Measurements from ENCODE around the gene MAB21L1. TPM values are rescaled to one million over a fixed set of nuclear protein-coding genes. Genes with fewer than 3 reads are reported as not detected.

Gene MAB21L1
- total and polyA plus RNA-seq, 2 donors (not counting 1 experiment from before 2014, with no cell fraction given), result not detected

- H3K36me3 ChIP-seq (replicated peaks in 1 of 2; ENCODE audit: control extremely low read depth in 1 of 2, control insufficient read depth in 1 of 2, extremely low read depth in 1 of 2, insufficient read depth in 2 of 2, low read length in 1 of 2), result no peaks in the 10 kb centered on the region
- no peaks in the 10 kb centered on the region for H3K4me1 ChIP-seq (ENCODE audit: control insufficient read depth in 2 of 2, insufficient read depth in 2 of 2, low read length in 2 of 2)
- H3K4me1 Mint-ChIP-seq, result no peaks in the 10 kb centered on the region
- 94% methylated on average over 2 of the region's 5 CpGs for WGBS (ENCODE audit: insufficient coverage)
- DNase-seq (no peak), ATAC-seq (ENCODE audit: low read depth) (no peak)
- intact Hi-C loops (cut with micrococcal nuclease), result no loop called here
- H3K27me3 ChIP-seq (replicated peaks in 1 of 4; ENCODE audit: control extremely low read depth in 1 of 4, control insufficient read depth in 3 of 4, insufficient read depth in 4 of 4, low read length in 3 of 4), result no peaks in the 10 kb centered on the region
- H3K4me3 Mint-ChIP-seq, result no peak overlapping the region
- no peak overlapping the region for H3K27ac ChIP-seq (ENCODE audit: low read length in 2 of 2)
- no peak overlapping the region for H3K27ac Mint-ChIP-seq
- no peak overlapping the region for H3K4me2 ChIP-seq (replicated peaks; ENCODE audit: low read depth, low read length, poor library complexity, severe bottlenecking)
- no peaks in the 10 kb centered on the region for H3K27me3 Mint-ChIP-seq
- no peak overlapping the region for H3K4me3 ChIP-seq (ENCODE audit: control extremely low read depth in 1 of 5, extremely low read depth in 1 of 5, insufficient read depth in 1 of 5, low read depth in 2 of 5, low read length in 4 of 5)
- POLR2A ChIA-PET, result no interaction called here
- no peak overlapping the region for H3K9ac ChIP-seq (ENCODE audit: low read length)
- H3K79me2 ChIP-seq (ENCODE audit: control insufficient read depth, insufficient read depth, low read length), result no peaks in the 10 kb centered on the region
- no peak overlapping the region for H2AFZ ChIP-seq (ENCODE audit: insufficient read depth, low read depth, low read length, poor library complexity, severe bottlenecking)
- CTCF ChIA-PET, result interaction anchor here (0.7 kb wide), 1 partner anchor 12 kb away, joined by 3 read pairs; no protein-coding TSS in a partner anchor
- H3K9me3 ChIP-seq (ENCODE audit: control extremely low read depth in 1 of 3, control insufficient read depth in 2 of 3, insufficient read depth in 1 of 3, low read length in 2 of 3), result no peaks in the 10 kb centered on the region
- H3K9me3 Mint-ChIP-seq (ENCODE audit: insufficient read depth), result no peaks in the 10 kb centered on the region
- TF ChIP-seq EZH2 (IDR thresholded peaks at IDR 0.05; ENCODE audit: borderline replicate concordance, insufficient read depth, low read depth, low read length, poor library complexity, severe bottlenecking), result no peak
- no peak for TF ChIP-seq CTCF (IDR thresholded peaks at IDR 0.05)
- no peaks in the 10 kb centered on the region for H4K20me1 ChIP-seq (ENCODE audit: control insufficient read depth, insufficient read depth, low read length, poor library complexity, severe bottlenecking)
Measured at GRCh38 chr13:35518337-35518946, 42.0 kb upstream of the MAB21L1 start.

GRCh38 chr13:35514801-35515502 lies 38.5 kb upstream of the MAB21L1 start:
- no peak overlapping the region for H3K4me3 Mint-ChIP-seq
- ATAC-seq (ENCODE audit: low read depth) (no peak), DNase-seq (no peak)
- Histone ChIP-seq H3K79me2 (ENCODE audit: control insufficient read depth, insufficient read depth, low read length) (no peaks in the 10 kb centered on the region), H4K20me1 (ENCODE audit: control insufficient read depth, insufficient read depth, low read length, poor library complexity, severe bottlenecking) (no peaks in the 10 kb centered on the region), H2AFZ (ENCODE audit: insufficient read depth, low read depth, low read length, poor library complexity, severe bottlenecking) (no peak overlapping the region), H3K4me3 (ENCODE audit: control extremely low read depth in 1 of 5, extremely low read depth in 1 of 5, insufficient read depth in 1 of 5, low read depth in 2 of 5, low read length in 4 of 5) (no peak overlapping the region), H3K27ac (ENCODE audit: low read length in 2 of 2) (no peak overlapping the region), H3K4me1 (ENCODE audit: control insufficient read depth in 2 of 2, insufficient read depth in 2 of 2, low read length in 2 of 2) (no peaks in the 10 kb centered on the region), H3K9me3 (ENCODE audit: control extremely low read depth in 1 of 3, control insufficient read depth in 2 of 3, insufficient read depth in 1 of 3, low read length in 2 of 3) (no peaks in the 10 kb centered on the region), H3K9ac (ENCODE audit: low read length) (no peak overlapping the region), H3K36me3 (replicated peaks in 1 of 2; ENCODE audit: control extremely low read depth in 1 of 2, control insufficient read depth in 1 of 2, extremely low read depth in 1 of 2, insufficient read depth in 2 of 2, low read length in 1 of 2) (no peaks in the 10 kb centered on the region), H3K27me3 (replicated peaks in 1 of 4; ENCODE audit: control extremely low read depth in 1 of 4, control insufficient read depth in 3 of 4, insufficient read depth in 4 of 4, low read length in 3 of 4) (no peaks in the 10 kb centered on the region), H3K4me2 (replicated peaks; ENCODE audit: low read depth, low read length, poor library complexity, severe bottlenecking) (no peak overlapping the region)
- H3K27ac Mint-ChIP-seq, result no peak overlapping the region
- intact Hi-C loops (cut with micrococcal nuclease), result no loop called here
- no peaks in the 10 kb centered on the region for H3K27me3 Mint-ChIP-seq
- no peaks in the 10 kb centered on the region for H3K9me3 Mint-ChIP-seq (ENCODE audit: insufficient read depth)
- no peak for TF ChIP-seq EZH2 (IDR thresholded peaks at IDR 0.05; ENCODE audit: borderline replicate concordance, insufficient read depth, low read depth, low read length, poor library complexity, severe bottlenecking)
- TF ChIP-seq CTCF (IDR thresholded peaks at IDR 0.05), result no peak
- CTCF ChIA-PET, result no interaction called here
- WGBS (ENCODE audit: insufficient coverage), result 94% methylated on average over 3 of the region's 6 CpGs
- H3K4me1 Mint-ChIP-seq, result no peaks in the 10 kb centered on the region
- POLR2A ChIA-PET, result no interaction called here
